Occipital lobe (tissue), 2 donors: ENCODE results near the gene POLR3G. TPM values are rescaled to one million over a fixed set of nuclear protein-coding genes. Genes with fewer than 3 reads are reported as not detected.
A peak's percentile ranks its signal among the peaks of the same experiment; 100 is the strongest.

Experiments
- DNase-seq: peaks from one replicate; lab custom pipeline; 2025; lab: John Stamatoyannopoulos, UW
- total RNA-seq: library from RNA; depleted of rRNA; stranded (reverse); fragments of >200 nt; gene quantifications from one replicate; pipeline ENCODE4 v1.2.3, GENCODE V29; 2014

The POLR3G gene
- 4.5 TPM for total RNA-seq

DNA sequence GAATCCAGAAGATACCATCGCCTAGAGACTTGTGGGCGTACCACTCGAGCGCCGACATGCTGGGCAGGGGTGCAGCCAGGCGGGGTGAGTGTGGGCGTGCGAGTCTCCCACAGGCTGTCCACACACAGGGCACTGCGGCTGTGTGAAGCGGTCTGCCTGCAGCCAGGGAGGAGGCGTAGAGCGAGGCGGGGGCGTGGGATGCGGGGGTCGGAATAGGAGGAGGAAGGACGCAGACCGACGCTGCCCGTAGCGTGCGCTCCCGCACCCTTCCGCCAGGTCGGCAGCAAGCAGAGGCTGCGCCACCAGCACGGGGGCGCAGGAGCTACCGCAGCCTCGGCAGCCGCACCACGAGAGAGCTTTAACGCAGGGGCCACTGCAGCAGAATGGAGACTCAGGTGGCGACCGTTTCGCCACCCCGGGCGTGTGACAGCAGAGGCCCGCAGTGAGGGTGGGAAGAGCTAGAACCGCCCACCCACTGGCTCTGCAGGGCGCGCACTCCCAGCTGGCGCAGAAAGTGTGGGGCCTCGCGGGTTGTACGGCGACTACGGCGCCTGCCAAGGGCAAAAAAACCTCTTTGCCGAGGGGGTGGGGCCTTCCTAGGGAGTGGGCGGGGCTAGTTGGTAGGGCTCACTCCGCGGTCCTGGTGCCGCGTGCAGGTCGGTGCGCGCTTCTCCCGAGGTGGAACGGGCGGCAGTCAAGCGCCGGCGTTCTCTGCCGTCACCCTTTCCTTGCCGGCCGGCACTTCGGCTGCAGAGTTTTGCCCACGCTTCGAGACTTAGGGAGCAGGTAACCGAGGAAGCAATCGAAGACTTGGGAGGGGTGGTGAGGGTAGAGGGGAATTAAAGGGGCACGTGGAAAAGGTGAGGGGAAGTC, at the start of gene POLR3G, which contains the start of gene MBLAC2:
POLR3G (plus strand) TSS at position 630 of the 873 bp plus-strand sequence. CDS start 10,704 bp downstream, outside the sequence.
MBLAC2 (minus strand) TSS at position 537 of the 873 bp plus-strand sequence; CDS start at position 58, 479 bp downstream.
- peak; percentile 92 for DNase-seq

DNA sequence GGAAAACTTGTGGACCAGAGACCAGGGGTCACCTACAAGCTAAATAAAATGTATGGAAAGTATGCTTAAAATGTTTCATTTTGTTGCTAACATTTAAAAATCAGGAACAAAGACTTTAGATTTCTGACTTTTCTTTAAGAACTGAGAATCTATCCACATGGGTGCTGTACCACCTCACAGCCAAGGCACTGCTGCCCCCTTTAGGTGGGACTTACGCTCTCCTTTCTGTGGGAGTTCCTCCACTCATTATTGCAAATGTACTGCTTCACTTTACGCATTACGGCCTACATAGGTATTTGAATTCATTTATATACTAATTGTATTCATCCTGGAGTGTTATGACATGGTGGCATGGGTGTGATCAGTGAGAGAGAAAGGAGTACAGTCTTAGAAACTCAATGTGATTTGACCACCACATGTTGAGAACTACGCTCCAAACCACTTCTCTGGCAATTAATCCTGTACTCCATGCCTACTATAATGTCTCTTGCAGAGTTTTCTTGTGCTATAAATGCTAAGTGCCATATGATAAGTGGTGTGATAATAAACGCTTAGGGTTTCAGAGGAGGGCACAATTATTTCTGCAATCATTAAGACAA, 40.4 kb upstream of the POLR3G start:
- peak; percentile 27 for DNase-seq

DNA sequence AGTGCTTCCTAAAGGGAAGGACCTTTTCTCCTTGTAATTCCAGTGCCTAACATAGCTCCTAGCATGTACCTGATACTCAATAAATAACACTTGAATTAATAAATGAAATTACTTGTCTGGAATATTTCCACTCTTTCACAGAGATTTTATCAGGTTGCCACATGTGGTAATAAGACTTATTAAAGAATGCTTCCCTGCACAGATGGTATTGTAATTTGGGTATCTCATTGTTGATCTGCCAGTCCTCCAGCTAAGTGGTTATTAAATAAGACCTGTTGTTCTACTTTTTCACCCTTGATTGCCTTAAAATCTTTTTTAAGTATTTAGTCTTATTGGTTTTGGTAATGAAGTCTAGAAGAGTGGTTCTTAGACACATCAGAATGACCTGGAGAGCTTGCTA, 37.0 kb upstream of the POLR3G start:
- no peak for DNase-seq

- no peak for DNase-seq
Measured at GRCh38 chr5:90438100-90438499, 36.6 kb upstream of the POLR3G start.

DNA sequence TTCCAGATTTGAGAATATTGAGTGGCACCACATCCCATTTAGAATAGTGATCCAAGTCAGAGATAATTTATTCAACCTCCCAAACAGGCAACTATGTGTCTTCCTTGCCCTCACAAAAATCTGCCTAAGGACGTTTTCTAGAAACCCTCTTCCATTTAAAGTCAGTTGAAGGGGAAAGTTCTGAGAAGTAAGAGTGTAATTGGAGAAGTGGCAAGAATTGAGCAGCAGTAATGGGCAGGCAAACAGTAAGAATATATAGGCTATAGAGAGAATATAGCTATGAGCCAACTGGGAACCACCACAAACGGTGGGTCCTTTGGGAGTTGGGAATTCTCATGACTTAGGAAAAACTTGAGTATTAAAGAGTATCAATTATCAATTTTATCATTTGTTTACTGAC, 34.0 kb upstream of the POLR3G start:
- no peak for DNase-seq

- no peak for DNase-seq
Measured at GRCh38 chr5:90446961-90447360, 27.7 kb upstream of the POLR3G start.

- DNase-seq, result no peak
Measured at GRCh38 chr5:90461288-90461687, 13.4 kb upstream of the POLR3G start.

DNA sequence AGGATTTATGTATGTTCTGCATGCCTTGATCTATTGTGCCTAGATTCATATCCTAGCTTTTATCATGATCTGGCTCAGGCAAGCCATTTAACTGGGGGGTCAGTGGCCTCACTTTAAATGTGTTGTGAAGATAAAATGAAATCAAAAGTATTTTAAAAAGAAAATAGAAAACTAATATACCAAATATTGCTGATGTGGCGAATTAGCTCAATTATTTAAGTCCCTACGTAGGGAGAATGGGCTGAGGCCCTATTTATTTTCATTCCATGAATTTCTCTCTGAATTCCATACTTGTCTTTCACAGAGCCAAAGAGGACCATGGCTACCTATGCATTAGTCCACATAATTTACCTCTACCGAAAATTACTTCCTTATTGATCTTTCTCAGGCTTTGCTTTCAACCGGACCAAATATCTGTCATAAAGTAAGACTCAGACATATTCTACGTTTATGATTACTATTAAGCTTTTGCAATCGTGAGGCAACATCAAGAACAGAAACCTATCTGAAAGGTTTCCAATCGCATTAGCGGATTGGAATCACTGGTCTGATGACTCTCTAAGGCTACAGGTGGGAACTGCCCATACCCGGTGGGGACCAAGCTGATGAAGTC, 1.8 kb upstream of the POLR3G start:
- DNase-seq, result no peak

- peak; percentile 17 for DNase-seq
Measured at GRCh38 chr5:90473396-90474234, 1.0 kb upstream of the POLR3G start.

- no peak for DNase-seq
Measured at GRCh38 chr5:90475436-90475980, 844 bp downstream of the POLR3G start.

- no peak for DNase-seq
Measured at GRCh38 chr5:90476391-90476790, 1.7 kb downstream of the POLR3G start.

DNA sequence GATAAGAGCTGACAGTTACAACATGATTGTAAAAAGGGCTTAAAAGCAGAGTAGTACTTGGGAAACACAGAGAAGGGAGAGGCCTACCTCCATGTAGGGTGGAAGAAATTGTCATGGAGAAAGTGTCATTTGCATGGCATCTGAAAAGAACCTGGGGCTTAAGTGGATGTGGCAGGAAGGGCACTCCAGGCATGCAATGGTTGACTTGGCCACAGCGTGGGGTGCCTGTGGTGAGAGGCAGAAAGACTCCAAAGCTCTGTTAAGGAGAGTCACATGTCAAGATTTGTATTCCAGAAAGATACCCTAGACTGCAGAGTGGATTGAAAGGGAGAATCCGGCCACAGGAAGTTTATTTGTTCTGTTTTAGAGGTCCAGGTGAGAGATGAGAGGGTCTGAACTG, 2.4 kb downstream of the POLR3G start:
- DNase-seq, result no peak

DNA sequence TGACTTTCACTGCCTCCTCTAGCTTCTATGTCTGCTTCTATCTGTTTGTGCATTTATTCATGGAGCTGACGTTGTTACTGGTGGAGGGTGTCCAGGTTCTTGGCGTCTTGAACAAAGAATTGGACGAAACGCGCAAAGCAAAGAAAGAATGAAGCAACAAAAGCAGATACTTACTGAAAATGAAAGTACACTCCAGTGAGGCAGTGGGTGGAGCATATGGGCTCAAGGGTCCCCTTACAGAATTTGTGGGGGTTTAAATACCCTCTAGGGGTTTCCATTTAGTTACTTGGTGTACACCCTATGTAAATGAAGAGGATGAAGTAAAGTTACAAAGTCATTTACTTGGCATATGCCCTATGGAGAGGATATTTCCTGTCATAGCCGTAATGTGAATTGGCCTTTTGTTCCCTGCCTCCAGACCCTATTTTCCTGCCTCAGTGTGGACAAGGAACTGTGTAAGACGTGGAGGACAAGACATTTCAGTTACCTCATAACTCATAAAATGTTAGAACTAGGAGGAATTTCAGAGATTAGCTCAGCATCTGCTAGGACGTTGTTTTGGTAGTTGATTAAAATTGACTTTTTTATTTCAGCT, 3.1 kb downstream of the POLR3G start:
- no peak for DNase-seq

DNA sequence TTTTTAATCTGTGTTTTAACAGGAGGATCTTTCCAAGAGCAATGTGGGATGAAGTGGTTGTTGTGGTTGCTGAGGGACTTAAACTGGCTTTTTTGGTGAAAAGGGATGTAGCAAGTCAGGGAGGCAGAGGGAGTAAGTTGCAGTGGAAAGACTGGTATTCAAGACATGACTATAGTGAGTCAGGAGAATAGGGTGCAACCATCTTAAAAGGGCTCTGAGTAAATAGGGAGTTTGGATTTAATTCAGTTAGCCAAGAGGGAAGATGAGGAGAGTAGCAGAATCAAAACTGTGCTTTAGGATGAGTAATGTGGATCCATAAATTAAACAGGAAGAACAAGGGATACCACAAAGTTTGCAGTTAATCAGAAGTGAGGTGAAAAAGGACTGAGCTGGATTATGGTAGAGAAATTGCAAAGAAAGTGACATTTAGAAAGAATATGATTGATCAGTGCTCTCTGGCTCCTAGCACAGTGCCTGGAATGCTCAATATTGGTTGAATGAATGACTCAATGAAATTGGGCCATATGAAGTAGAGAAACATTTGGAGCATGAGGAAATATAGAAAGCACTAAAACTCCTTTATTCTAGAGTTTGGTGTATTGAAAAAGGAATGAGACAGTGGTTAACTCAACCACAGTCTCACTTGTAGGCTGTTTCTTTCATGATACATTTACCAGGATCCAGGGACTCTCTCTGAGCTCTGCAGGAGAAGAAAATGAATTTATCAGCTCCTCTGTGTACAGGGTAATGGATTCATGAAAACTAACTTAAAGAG, 5.1 kb downstream of the POLR3G start:
- DNase-seq, result no peak

DNA sequence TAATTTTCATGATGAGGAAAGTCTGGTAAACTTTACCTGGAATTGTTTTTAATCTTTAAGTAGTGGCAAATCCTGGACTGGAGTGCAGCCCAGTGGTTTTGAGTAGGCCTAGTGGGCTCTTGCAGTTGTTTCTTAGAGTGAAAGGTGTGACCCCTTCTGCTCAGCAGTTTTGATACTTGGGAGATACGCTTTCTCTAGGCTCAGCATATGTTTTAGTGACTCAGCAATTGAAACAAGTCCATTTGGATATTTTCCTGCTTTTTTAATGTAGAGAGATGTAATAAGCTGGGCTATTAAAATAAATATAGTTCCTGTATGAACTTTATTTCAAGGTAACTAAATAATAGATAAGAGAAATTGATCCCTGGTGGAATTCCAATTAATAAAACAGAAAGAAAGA, 6.0 kb downstream of the POLR3G start:
- no peak for DNase-seq

DNA sequence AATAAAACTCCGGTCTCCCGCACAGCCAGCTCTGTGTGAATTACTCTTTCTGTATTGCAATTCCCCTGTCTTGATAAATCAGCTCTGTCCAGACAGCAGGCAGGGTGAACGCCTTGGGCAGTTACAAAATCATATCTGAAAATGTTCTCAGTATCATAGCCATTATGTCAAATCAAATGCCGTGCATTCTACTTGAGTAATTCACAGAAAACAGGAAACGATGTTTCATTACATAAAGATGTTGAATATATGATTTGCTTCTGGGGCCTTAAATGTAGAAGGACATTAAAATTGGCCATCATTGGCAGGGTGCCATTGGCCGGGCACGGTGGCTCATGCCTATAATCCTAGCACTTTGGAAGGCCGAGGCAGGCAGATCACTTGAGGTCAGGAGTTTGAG, 8.5 kb downstream of the POLR3G start:
- no peak for DNase-seq

GRCh38 chr5:90484540-90484939, 9.9 kb downstream of the POLR3G start:
- no peak for DNase-seq

GRCh38 chr5:90488791-90489190, 14.1 kb downstream of the POLR3G start:
- no peak for DNase-seq

GRCh38 chr5:90494043-90494442, 19.4 kb downstream of the POLR3G start:
- DNase-seq, result no peak

DNA sequence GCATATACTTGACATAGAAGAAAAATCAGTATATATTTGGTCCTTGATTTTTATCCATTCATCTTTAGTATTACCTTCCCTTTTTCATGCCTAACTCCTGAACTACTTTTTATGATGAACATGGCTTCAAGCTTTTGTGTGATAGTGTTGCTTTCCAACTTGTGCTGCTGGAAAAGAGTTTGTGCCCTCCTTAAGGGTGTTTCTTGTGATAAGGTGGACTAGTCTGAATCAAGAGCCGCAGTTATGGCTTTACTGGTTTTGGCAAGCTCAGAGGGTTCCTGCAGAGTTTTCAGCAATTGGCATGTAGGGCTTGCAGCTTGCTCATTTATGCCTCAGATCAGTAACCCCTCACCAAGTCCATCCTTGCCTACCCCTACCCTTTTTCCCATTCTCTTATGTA, 20.5 kb downstream of the POLR3G start:
- no peak for DNase-seq
